ENCODE measurements around the gene ABAT. TPM values are rescaled to one million over a fixed set of nuclear protein-coding genes. Genes with fewer than 3 reads are reported as not detected.

The ABAT gene
- total RNA-seq, 1 experiment from 2014 or later, result 7.3 TPM

DNA sequence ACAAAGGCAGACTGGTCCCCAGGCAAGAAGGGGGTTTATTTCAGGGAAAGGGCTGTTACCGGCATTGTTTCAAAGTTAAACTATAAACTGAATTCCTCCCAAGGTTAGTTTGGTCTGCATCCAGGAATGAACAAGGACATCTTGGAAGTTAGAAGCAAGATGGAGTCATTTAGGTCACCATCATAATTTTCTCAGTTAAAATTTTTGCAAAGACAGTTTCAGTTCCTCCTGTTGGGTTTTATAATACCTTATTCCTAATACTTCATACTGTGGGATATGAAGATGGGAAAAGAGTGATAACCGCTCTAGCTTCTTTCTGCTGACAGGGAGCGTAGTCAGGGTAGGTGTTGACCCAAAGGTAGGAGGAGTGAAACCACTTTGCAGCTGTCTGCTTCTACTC, 148.0 kb downstream of the ABAT start:
- H3K27ac ChIP-seq (ENCODE audit: insufficient read length, low read depth, low read length), result no peak overlapping the region

More for the DNA sequence above, 148.0 kb downstream of the ABAT start:
- Histone ChIP-seq H3K9me3 (ENCODE audit: control insufficient read depth, low read depth, low read length) (no peaks in the 10 kb centered on the region), H4K91ac (ENCODE audit: insufficient read length, low read depth, low read length) (no peak overlapping the region), H2BK15ac (ENCODE audit: low read depth, low read length) (no peak overlapping the region), H3K4ac (ENCODE audit: low read depth, low read length) (no peak overlapping the region), H3K56ac (ENCODE audit: insufficient read length, low read depth, low read length) (no peak overlapping the region), H4K5ac (ENCODE audit: insufficient read length, low read depth, low read length) (no peak overlapping the region), H3K23me2 (ENCODE audit: insufficient read length, low read depth, low read length, poor library complexity, severe bottlenecking) (no peaks in the 10 kb centered on the region), H3K23ac (ENCODE audit: insufficient read length, low read depth, low read length) (no peak overlapping the region), H2BK20ac (ENCODE audit: low read depth, low read length, poor library complexity, severe bottlenecking) (no peak overlapping the region), H2BK120ac (ENCODE audit: low read depth, low read length, poor library complexity, severe bottlenecking) (no peak overlapping the region), H2AFZ (ENCODE audit: low read length) (no peak overlapping the region), H3K14ac (ENCODE audit: insufficient read depth, low read length) (no peak overlapping the region), H3K4me1 (ENCODE audit: insufficient read depth, low read length) (no peaks in the 10 kb centered on the region), H3K79me2 (ENCODE audit: insufficient read depth, low read length) (no peaks in the 10 kb centered on the region), H3T11ph (ENCODE audit: low read length) (no peak overlapping the region), H3K4me2 (ENCODE audit: insufficient read depth, insufficient read length, low read length) (no peak overlapping the region), H4K8ac (replicated peaks; ENCODE audit: insufficient read length, low read depth, low read length) (no peak overlapping the region), H2BK12ac (ENCODE audit: insufficient read length, low read depth, low read length) (no peak overlapping the region), H3K79me1 (ENCODE audit: insufficient read depth, low read depth, low read length, poor library complexity, severe bottlenecking) (no peaks in the 10 kb centered on the region), H2BK5ac (ENCODE audit: insufficient read length, low read length) (no peak overlapping the region), H2AK5ac (ENCODE audit: insufficient read length, low read length) (no peak overlapping the region), H3K27me3 (ENCODE audit: insufficient read depth, low read length) (no peaks in the 10 kb centered on the region), H4K20me1 (ENCODE audit: control insufficient read depth, insufficient read depth, insufficient read length) (no peaks in the 10 kb centered on the region), H3K9ac (ENCODE audit: extremely low read depth, insufficient read length, low read length) (no peak overlapping the region), H3K18ac (ENCODE audit: insufficient read length, low read depth, low read length) (no peak overlapping the region)
- Mint-ChIP-seq H3K9me3 (no peaks in the 10 kb centered on the region), H3K4me3 (no peak overlapping the region), H3K36me3 (ENCODE audit: insufficient read depth in 1 of 3, low read depth in 3 of 3) (peaks cover 62 to 81% (median 70%) of the 10 kb centered on the region in 3 experiments), H3K27ac (peak overlapping the region; percentile 16 to 61 (median 30); a peak in 3 of 7 replicates), H3K27me3 (ENCODE audit: low read depth) (no peaks in the 10 kb centered on the region), H3K4me1 (peaks cover 15 to 21% of the 10 kb centered on the region in 2 experiments)
- no CpG with 5 or more reads among the region's 3 CpGs for WGBS (ENCODE audit: extremely low coverage, insufficient read length, low lambda C conversion rate)
- no peak for DNase-seq
- TF ChIP-seq CTCF (conservative IDR thresholded peaks at IDR 0.05), result no peak
